GM12892 (cell line): ENCODE data around the gene PDE6A.

Source experiments
- POLR2A ChIP-seq: IDR thresholded peaks from 2 replicates; pipeline ENCODE4 v1.6.1; 2011; ENCODE audit warnings: low read depth, low read length, control low read depth
- POLR2AphosphoS5 ChIP-seq: IDR thresholded peaks from 2 replicates; pipeline ENCODE4 v1.6.1; 2011; ENCODE audit warnings: low read depth, low read length, control low read depth

GRCh38 chr5:149982505-149982904 lies 37.9 kb upstream of the PDE6A start:
- no peak for TF ChIP-seq POLR2A
- TF ChIP-seq POLR2AphosphoS5 = no peak
